Kidney tubule cell (primary cell): ENCODE results near the gene CNTNAP5.

Source experiments
- DNase-seq: peaks from one replicate; pipeline ENCODE4 v3.0.0-alpha.2; 2018; ENCODE audit warnings: low spot score

The CNTNAP5 gene

GRCh38 chr2:124623560-124623959, 598.5 kb downstream of the CNTNAP5 start:
- peak; percentile 21 for DNase-seq

- no peak for DNase-seq
Observed at GRCh38 chr2:124625561-124625960, 600.5 kb downstream of the CNTNAP5 start.

GRCh38 chr2:124626993-124627392, 601.9 kb downstream of the CNTNAP5 start:
- DNase-seq, result no peak

- DNase-seq, result no peak
Observed at GRCh38 chr2:124633812-124634211, 608.7 kb downstream of the CNTNAP5 start.

GRCh38 chr2:124639524-124639923, 614.4 kb downstream of the CNTNAP5 start:
- DNase-seq, result no peak

GRCh38 chr2:124640221-124640750, 615.2 kb downstream of the CNTNAP5 start:
- DNase-seq, result no peak

GRCh38 chr2:124646166-124646815, 621.2 kb downstream of the CNTNAP5 start:
- DNase-seq, result peak; percentile 8

GRCh38 chr2:124647245-124647644, 622.2 kb downstream of the CNTNAP5 start:
- peak; percentile 77 for DNase-seq

- DNase-seq, result no peak
Observed at GRCh38 chr2:124647663-124648062, 622.6 kb downstream of the CNTNAP5 start.

- peak; percentile 76 for DNase-seq
Observed at GRCh38 chr2:124649001-124649400, 623.9 kb downstream of the CNTNAP5 start.

GRCh38 chr2:124652099-124652498, 627.0 kb downstream of the CNTNAP5 start:
- no peak for DNase-seq

- DNase-seq, result no peak
Observed at GRCh38 chr2:124658373-124658772, 633.3 kb downstream of the CNTNAP5 start.

GRCh38 chr2:124661558-124661957, 636.5 kb downstream of the CNTNAP5 start:
- DNase-seq, result no peak

- no peak for DNase-seq
Observed at GRCh38 chr2:124662946-124663644, 638.0 kb downstream of the CNTNAP5 start.

- DNase-seq, result no peak
Observed at GRCh38 chr2:124663645-124663997, 638.5 kb downstream of the CNTNAP5 start.

GRCh38 chr2:124664363-124664762, 639.3 kb downstream of the CNTNAP5 start:
- no peak for DNase-seq

- DNase-seq, result peak; percentile 11
Observed at GRCh38 chr2:124666976-124667375, 641.9 kb downstream of the CNTNAP5 start.

- DNase-seq, result peak; percentile 24
Observed at GRCh38 chr2:124668161-124668560, 643.1 kb downstream of the CNTNAP5 start.

GRCh38 chr2:124670187-124670586, 645.1 kb downstream of the CNTNAP5 start:
- DNase-seq, result no peak

GRCh38 chr2:124678043-124678442, 653.0 kb downstream of the CNTNAP5 start:
- peak; percentile 9 for DNase-seq

- no peak for DNase-seq
Observed at GRCh38 chr2:124683536-124684428, 658.7 kb downstream of the CNTNAP5 start.

GRCh38 chr2:124689348-124689747, 664.3 kb downstream of the CNTNAP5 start:
- DNase-seq, result no peak

- DNase-seq, result no peak
Observed at GRCh38 chr2:124692216-124692615, 667.1 kb downstream of the CNTNAP5 start.
